Neural progenitor cell (in vitro differentiated cells): ENCODE data around the gene FOXRED1.
A peak's percentile ranks its signal among the peaks of the same experiment; 100 is the strongest.

Experiments
- EZH2phosphoT487 ChIP-seq: fragments of 200-600 bp; sonication (generic); IDR thresholded peaks from 2 replicates; pipeline ENCODE4 v1.6.1; 2017; ENCODE audit warnings: antibody characterized with exemption
- TF ChIP-seq, protein P1 (sequence below): fragments of 200-600 bp; sonication (generic); IDR thresholded peaks from 2 replicates; pipeline ENCODE4 v1.5.1; 2017; ENCODE audit warnings: antibody characterized with exemption, mild to moderate bottlenecking

DNA sequence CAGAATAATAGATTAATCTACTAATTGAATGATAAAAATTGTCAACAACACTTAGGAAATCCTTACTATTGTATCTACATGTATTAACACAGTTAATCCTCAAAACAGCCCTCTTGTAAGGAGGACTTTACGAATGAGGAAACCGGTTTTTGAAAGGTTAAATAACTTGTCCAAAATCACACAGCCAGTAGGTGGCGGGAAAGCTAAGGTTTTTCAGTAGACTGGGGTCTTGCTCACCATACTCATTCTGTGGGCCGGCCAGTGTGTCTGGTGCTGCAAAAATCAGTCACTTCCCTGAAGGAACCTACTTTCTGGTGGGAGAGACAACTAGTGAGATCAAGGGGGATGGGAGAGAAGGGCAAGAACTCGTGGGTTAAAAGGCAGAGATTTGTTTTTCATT, 38.8 kb downstream of the FOXRED1 start:
- TF ChIP-seq, protein P1, sequence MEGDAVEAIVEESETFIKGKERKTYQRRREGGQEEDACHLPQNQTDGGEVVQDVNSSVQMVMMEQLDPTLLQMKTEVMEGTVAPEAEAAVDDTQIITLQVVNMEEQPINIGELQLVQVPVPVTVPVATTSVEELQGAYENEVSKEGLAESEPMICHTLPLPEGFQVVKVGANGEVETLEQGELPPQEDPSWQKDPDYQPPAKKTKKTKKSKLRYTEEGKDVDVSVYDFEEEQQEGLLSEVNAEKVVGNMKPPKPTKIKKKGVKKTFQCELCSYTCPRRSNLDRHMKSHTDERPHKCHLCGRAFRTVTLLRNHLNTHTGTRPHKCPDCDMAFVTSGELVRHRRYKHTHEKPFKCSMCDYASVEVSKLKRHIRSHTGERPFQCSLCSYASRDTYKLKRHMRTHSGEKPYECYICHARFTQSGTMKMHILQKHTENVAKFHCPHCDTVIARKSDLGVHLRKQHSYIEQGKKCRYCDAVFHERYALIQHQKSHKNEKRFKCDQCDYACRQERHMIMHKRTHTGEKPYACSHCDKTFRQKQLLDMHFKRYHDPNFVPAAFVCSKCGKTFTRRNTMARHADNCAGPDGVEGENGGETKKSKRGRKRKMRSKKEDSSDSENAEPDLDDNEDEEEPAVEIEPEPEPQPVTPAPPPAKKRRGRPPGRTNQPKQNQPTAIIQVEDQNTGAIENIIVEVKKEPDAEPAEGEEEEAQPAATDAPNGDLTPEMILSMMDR = peak; percentile 56
- TF ChIP-seq EZH2phosphoT487 = no peak
